GM10266 (cell line): ENCODE data around the gene LFNG.

Experiments used
- DNase-seq: peaks from one replicate; pipeline ENCODE4 v3.0.0; 2012; ENCODE audit errors: extremely low spot score
- TF ChIP-seq, protein P1 (sequence below): IDR thresholded peaks from 2 replicates; pipeline ENCODE4 v1.5.1; 2012; ENCODE audit warnings: mild to moderate bottlenecking, low read depth; ENCODE audit not compliant: control insufficient read depth, insufficient read depth; ENCODE audit errors: missing control alignments

Gene LFNG

DNA sequence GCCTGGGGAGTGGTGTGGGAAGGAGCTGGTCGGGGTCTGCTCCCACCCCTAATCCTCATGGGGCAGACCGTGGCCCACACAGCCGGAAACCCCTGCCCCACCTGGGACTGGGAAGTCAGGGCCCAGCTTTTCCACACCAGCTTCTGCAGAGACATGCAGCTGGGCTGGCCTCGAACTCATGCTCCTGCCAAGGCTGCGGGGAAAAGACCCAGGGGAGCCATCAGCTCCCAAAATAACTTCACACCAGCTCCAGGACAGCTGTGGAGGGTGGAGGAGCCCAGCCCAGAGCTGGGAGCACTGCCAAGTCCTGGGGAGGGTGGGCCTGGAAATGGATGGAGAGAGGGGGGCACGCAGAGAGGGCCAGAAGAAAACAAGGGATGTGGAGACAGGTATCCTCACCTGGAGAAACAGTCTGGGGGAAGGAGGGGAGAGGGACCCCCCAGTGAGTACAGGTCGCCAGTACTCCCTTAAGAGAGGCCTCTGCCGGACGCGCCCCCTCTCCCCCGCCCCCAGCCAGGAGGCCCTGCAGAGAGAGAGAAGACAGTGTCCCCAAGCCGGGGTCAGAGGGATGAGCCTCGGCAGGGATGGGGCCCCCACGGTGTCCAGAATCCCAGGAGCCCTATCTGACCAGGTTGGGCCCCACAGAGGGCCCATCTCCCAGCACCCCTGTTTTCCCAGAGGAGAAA, 31.8 kb upstream of the LFNG start:
- TF ChIP-seq, protein P1, sequence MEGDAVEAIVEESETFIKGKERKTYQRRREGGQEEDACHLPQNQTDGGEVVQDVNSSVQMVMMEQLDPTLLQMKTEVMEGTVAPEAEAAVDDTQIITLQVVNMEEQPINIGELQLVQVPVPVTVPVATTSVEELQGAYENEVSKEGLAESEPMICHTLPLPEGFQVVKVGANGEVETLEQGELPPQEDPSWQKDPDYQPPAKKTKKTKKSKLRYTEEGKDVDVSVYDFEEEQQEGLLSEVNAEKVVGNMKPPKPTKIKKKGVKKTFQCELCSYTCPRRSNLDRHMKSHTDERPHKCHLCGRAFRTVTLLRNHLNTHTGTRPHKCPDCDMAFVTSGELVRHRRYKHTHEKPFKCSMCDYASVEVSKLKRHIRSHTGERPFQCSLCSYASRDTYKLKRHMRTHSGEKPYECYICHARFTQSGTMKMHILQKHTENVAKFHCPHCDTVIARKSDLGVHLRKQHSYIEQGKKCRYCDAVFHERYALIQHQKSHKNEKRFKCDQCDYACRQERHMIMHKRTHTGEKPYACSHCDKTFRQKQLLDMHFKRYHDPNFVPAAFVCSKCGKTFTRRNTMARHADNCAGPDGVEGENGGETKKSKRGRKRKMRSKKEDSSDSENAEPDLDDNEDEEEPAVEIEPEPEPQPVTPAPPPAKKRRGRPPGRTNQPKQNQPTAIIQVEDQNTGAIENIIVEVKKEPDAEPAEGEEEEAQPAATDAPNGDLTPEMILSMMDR: no peak
- no peak for DNase-seq

DNA sequence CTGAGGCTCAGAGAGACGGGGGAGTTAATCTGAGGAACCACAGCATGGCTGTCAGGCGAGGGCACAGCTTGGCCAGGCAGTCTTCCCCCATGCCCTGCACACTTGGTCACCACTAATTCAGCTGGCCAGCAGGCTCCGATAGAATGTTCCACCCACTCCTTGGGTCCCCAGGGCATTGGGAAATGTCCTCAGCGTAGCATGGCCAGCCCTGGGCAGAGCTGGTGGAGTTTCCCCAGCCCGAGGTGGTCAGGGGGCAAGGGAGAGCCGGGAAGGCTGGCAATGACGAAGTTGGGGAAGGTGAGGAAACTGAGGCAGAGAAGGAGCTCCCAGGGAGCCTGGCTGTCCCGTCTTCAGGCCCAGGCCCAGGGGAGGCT, 31.3 kb upstream of the LFNG start:
- TF ChIP-seq, protein P1: no peak
- DNase-seq: no peak

DNA sequence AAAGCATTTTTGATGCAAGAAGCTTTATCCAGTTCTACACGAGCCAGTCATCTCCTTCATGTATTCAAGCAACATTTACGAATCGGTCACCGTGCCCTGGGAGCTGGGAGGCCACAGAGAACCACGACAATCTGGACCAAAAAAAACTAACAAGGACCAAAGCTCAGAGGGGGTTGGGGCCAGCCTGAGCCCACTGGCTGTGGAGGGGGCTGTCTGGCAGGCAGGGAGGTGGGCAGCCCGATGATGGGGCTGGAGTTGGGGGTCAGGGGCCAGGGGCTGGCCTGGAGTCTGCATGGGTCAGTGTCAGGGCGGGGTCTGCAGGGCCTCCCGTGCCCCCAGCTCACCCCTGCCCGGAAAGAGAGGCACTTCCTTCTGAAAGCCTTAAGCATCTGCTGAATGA, 30.9 kb upstream of the LFNG start:
- DNase-seq: no peak
- TF ChIP-seq, protein P1: no peak

DNA sequence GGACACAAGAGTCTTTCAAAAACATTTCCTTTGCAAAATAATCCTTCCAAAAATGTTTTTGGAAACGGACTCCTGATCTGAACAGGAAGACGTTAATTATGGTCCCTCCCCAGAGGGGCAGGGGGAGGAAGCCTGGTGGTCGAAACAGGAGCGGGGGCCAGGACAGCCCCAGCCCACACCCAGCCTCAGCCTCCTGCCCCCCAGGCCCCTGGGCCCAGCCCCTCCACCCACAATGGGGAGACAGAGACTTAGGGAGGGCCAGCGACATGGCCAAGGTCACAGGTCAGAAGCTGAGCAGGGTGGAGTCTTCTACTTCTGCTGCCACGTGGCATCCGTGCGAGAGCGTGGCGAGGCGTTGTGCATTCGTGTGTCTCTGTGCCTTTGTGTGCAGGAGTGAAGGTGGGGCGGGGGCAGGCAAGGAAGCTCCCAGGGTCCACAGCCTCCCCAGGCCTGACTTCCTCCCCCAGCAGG, 29.4 kb upstream of the LFNG start:
- DNase-seq: no peak
- TF ChIP-seq, protein P1: no peak

DNA sequence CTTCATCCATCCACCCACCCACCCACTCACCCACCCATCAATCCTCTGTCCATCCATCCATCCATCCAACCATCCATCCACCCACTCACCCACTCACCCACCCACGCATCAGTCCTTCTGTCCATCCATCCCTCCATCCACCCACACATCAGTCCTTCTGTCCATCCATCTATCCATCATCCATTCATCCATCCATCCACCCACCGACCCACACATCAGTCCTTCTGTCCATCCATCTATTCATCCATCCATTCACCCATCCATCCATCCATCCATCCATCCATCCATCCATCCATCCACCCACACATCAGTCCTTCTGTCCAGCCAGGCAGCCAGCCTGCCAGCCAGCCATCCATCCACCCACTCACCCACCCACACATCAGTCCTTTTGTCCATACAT, 27.5 kb upstream of the LFNG start:
- TF ChIP-seq, protein P1: no peak
- no peak for DNase-seq

DNA sequence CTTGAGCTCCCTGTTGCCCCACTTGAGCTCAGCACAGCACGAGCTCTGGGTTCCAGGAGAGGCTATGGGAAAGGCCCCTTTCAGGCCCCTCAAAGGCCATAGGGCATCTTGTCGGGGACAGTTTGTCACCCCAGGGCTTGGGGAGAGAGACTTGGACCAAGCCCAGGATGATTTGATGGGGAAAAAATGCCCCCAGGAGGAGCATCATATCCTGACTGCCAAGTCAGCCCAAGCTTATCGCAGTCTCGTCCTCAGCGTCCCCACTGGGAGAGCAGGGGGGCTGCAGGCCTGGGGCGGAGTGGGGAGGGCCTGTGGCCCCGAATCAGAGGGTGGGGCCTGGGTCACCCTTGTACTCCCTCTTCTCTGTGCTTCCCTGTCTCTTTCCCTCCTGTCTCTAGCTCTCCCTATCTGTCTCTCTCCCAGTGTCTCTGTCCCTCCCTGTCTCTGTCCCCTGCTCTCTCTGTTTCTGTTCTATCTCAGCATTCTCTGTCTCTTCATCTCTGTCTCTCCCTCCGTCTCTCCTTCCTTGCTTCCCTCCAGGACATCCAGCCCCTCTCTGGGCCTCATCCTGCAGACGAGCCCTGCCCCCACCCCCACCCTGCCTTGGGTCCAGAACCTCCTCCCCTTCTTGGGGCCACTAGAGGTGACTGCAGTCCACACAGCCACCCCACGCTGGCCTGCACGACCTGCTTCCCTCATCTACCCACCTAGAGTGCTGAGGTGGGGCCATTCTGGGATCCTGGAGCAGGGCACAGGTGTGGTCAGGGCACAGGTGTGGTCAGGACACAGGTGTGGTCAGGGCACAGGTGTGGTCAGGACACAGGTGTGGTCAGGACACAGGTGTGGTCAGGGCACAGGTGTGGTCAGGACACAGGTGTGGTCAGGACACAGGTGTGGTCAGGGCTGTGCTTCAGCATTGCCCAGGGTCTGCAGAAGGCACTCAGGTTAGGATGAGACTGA, 26.1 kb upstream of the LFNG start:
- no peak for DNase-seq
- TF ChIP-seq, protein P1: no peak
